DMS79 treated with DMSO at 0.1 percent for 48 hours (cell line): Measurements from ENCODE around the gene ARHGAP26.
A peak's percentile ranks its signal among the peaks of the same experiment; 100 is the strongest.

Source experiments
- DNase-seq: peaks from one replicate; lab custom pipeline; 2025; lab: John Stamatoyannopoulos, UW

Gene ARHGAP26

GRCh38 chr5:142852416-142853198, 82.4 kb downstream of the ARHGAP26 start:
- no peak for DNase-seq

- DNase-seq = no peak
These were observed 83.5 kb downstream of the ARHGAP26 start for GRCh38 chr5:142853682-142854081.

GRCh38 chr5:142856269-142856782, 86.1 kb downstream of the ARHGAP26 start:
- DNase-seq = no peak

- no peak for DNase-seq
These were observed 87.2 kb downstream of the ARHGAP26 start for GRCh38 chr5:142857405-142857804.

GRCh38 chr5:142859037-142859436, 88.9 kb downstream of the ARHGAP26 start:
- no peak for DNase-seq

GRCh38 chr5:142860270-142860669, 90.1 kb downstream of the ARHGAP26 start:
- no peak for DNase-seq

GRCh38 chr5:142861011-142861410, 90.8 kb downstream of the ARHGAP26 start:
- no peak for DNase-seq

- no peak for DNase-seq
These were observed 92.4 kb downstream of the ARHGAP26 start for GRCh38 chr5:142862594-142862993.

- DNase-seq = no peak
These were observed 93.7 kb downstream of the ARHGAP26 start for GRCh38 chr5:142863856-142864255.

- DNase-seq = no peak
These were observed 94.4 kb downstream of the ARHGAP26 start for GRCh38 chr5:142864290-142865260.

GRCh38 chr5:142865631-142866030, 95.5 kb downstream of the ARHGAP26 start:
- no peak for DNase-seq

GRCh38 chr5:142866563-142867275, 96.5 kb downstream of the ARHGAP26 start:
- peak; percentile 2 for DNase-seq

GRCh38 chr5:142869886-142870285, 99.7 kb downstream of the ARHGAP26 start:
- peak; percentile 42 for DNase-seq

GRCh38 chr5:142870532-142871362, 100.6 kb downstream of the ARHGAP26 start:
- DNase-seq = no peak

- no peak for DNase-seq
These were observed 101.4 kb downstream of the ARHGAP26 start for GRCh38 chr5:142871363-142872193.

GRCh38 chr5:142872217-142872616, 102.0 kb downstream of the ARHGAP26 start:
- no peak for DNase-seq

- DNase-seq = no peak
These were observed 102.6 kb downstream of the ARHGAP26 start for GRCh38 chr5:142872795-142873194.

- no peak for DNase-seq
These were observed 103.7 kb downstream of the ARHGAP26 start for GRCh38 chr5:142873831-142874230.

GRCh38 chr5:142874540-142874939, 104.4 kb downstream of the ARHGAP26 start:
- peak; percentile 46 for DNase-seq

GRCh38 chr5:142875936-142876335, 105.8 kb downstream of the ARHGAP26 start:
- no peak for DNase-seq
